Kidney epithelial cell (primary cell): ENCODE measurements around the gene DYRK2. TPM values are rescaled to one million over a fixed set of nuclear protein-coding genes. Genes with fewer than 3 reads are reported as not detected.

ENCODE experiments used
- DNase-seq: peaks from one replicate; pipeline ENCODE4 v3.0.0-alpha.2; 2010; ENCODE audit warnings: low read depth
- H3K27me3 ChIP-seq: 2 replicates; pipeline ENCODE4 v1.6.0; 2011; ENCODE audit warnings: low read length; ENCODE audit not compliant: control insufficient read depth, insufficient read depth
- H3K36me3 ChIP-seq: 2 replicates; pipeline ENCODE4 v1.5.1; 2011; ENCODE audit warnings: low read length; ENCODE audit not compliant: control insufficient read depth, insufficient read depth
- H3K4me3 ChIP-seq: 2 replicates; pipeline ENCODE4 v1.5.1; 2011; ENCODE audit warnings: low read depth, mild to moderate bottlenecking, control low read depth, low read length
- total RNA-seq: library from RNA; depleted of rRNA; stranded (reverse); fragments of >200 nt; gene quantifications from 2 replicates; pipeline ENCODE4 v1.2.3, GENCODE V29; 2015
- TF ChIP-seq, protein P1 (sequence below): IDR thresholded peaks from 2 replicates; pipeline ENCODE4 v1.5.1; 2011; ENCODE audit warnings: mild to moderate bottlenecking, moderate library complexity, low read length, control low read depth, inconsistent platforms; ENCODE audit not compliant: insufficient read depth, poor library complexity, severe bottlenecking

DYRK2 gene
- total RNA-seq, 1 donor from 2014 or later: 28.7 TPM

DNA sequence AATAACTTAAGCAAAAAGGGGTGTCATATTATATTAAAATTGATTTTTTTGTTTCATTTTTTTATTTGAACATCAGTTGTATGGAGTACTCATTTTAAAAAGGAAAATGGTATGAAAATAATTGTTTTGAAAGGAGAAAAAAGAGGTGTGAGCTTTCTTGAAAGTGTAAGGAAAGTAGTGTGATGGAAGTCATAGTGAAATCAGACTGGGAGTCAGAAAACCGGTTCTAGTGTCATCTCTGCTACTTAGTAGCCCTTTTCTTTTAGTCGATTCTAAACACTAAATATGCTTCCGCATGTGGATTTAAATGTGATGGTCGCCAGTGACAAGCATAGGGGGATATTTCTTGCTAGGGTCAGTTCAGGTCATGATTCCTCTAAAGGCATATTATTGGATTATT is 1.8 kb upstream of the DYRK2 start:
- no peak for DNase-seq
- Histone ChIP-seq H3K36me3 (no peaks in the 10 kb centered on the region), H3K27me3 (no peaks in the 10 kb centered on the region), H3K4me3 (no peak overlapping the region)
- TF ChIP-seq, protein P1, sequence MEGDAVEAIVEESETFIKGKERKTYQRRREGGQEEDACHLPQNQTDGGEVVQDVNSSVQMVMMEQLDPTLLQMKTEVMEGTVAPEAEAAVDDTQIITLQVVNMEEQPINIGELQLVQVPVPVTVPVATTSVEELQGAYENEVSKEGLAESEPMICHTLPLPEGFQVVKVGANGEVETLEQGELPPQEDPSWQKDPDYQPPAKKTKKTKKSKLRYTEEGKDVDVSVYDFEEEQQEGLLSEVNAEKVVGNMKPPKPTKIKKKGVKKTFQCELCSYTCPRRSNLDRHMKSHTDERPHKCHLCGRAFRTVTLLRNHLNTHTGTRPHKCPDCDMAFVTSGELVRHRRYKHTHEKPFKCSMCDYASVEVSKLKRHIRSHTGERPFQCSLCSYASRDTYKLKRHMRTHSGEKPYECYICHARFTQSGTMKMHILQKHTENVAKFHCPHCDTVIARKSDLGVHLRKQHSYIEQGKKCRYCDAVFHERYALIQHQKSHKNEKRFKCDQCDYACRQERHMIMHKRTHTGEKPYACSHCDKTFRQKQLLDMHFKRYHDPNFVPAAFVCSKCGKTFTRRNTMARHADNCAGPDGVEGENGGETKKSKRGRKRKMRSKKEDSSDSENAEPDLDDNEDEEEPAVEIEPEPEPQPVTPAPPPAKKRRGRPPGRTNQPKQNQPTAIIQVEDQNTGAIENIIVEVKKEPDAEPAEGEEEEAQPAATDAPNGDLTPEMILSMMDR: no peak

- no peak for DNase-seq
- no peaks in the 10 kb centered on the region for H3K27me3 ChIP-seq
- TF ChIP-seq, protein P1: no peak
Measured at GRCh38 chr12:67647181-67647798, 1.3 kb upstream of the DYRK2 start.

DNA sequence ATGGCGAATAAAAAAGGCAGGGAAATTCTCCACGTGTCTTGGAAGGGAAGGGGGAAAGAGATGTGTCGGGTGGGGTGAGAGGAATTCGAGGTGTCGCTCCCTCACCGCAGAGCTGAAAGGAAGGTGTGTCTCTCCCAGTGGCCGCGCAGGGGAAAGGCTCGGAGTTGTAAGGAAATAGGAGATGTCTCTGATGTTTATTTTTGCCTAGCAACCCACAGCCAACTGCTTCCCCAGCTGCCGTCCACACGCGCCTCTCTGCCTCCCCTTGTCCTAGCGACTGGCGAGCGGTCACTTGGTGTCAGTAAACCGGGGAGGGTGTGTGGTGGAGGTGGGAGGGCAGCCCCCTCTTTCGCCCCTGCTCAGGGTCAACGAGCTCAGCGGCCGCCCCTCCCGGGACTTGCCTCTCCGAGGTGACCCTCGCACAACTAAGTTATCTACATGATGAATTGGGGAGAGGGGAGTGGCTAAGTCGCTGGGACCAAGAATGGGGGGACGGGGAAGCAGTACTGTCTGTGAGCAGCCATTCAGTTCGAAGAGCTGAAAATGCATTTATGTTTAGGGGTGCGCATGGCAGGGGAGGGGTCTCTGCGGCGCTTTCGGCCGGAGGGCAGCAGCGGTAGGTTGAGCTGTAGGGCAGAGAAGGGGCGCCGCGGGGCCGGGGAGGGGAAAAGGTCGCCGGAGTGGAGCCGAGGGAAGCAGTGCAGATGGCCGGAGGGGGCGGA is 585 bp upstream of the DYRK2 start:
- Histone ChIP-seq H3K36me3 (no peaks in the 10 kb centered on the region), H3K27me3 (no peaks in the 10 kb centered on the region), H3K4me3 (peak overlapping the region; percentile 61)
- DNase-seq: peak; percentile 77
- TF ChIP-seq, protein P1: peak; percentile 25

More at GRCh38 chr12:67647181-67647798, 1.3 kb upstream of the DYRK2 start:
- Histone ChIP-seq H3K4me3 (peak overlapping the region; percentile 61), H3K36me3 (no peaks in the 10 kb centered on the region)

DNA sequence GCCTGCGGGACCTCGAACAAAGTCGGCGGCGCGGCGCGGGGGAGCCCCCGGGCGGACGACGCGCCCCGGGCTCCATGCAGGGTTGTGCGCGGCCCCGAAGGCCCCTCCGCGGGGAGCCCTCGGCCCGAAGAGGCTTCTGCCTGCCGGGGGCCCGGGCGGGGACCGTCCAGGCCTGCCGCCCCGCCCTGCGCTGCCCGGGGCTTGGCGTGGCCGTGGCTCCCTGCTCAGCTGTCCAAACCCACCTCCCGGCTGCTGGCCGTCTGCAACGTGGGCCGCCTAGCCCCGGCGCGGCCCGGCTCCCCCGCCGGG is 670 bp downstream of the DYRK2 start:
- peak overlapping the region; percentile 94 for H3K4me3 ChIP-seq
- no peak for DNase-seq
- H3K36me3 ChIP-seq: no peaks in the 10 kb centered on the region
- no peaks in the 10 kb centered on the region for H3K27me3 ChIP-seq
- TF ChIP-seq, protein P1: no peak

DNA sequence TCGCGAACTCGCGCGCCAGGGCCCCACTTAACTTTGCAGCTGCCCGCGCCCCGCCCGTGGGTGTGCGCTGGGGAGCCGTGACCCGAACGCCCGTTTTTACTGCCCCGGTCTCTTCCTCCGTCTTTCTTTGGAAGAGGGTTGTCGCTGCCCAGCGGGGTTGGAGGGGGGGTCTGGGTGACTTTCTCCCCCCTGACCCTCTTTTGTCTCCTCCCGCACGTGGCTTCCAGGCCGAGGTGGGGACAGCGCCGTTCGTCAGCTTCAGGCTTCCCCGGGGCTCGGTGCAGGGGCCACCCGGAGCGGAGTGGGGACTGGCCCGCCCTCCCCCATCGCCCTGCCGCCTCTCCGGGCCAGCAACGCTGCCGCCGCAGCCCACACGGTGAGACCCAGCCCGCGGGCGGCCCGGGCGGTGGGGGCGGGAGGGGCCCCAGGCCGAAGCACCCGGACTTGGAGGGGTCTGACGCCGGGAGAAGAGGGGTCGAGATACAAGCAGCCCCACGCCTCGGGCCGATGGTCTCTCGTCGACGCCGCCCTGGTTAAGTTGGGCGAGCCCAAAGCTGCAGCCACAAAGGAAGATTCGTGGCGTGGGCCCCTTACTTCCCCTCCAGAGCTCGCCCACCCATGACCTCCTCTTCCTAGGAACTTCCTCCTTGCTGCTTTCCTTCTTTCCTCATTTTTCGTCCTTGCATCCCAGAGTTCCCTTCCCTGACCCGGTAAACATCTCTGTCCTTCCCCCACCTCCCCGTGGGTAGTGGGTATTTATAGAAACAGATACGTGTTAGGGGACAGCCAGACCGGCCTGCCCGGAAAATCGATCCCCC is 1.2 kb downstream of the DYRK2 start:
- TF ChIP-seq, protein P1: no peak
- Histone ChIP-seq H3K27me3 (no peaks in the 10 kb centered on the region), H3K36me3 (no peaks in the 10 kb centered on the region), H3K4me3 (peak overlapping the region; percentile 94)
- DNase-seq: no peak
